Hematopoietic multipotent progenitor cell treated with erythropoietin and hydrocortisone succinate and interleukin-3 and kit ligand, for 17 days (in vitro differentiated cells): ENCODE measurements around the gene AMN1.
"Not testable (repeated sequence)": the region's sequence is repeated elsewhere in the genome, so short reads cannot be mapped to it uniquely, and the experiment has no call there.

ENCODE experiments used
- DNase-seq: peaks from one replicate; pipeline ENCODE4 v3.0.0-alpha.2; 2015; ENCODE audit warnings: low spot score

Gene AMN1

DNA sequence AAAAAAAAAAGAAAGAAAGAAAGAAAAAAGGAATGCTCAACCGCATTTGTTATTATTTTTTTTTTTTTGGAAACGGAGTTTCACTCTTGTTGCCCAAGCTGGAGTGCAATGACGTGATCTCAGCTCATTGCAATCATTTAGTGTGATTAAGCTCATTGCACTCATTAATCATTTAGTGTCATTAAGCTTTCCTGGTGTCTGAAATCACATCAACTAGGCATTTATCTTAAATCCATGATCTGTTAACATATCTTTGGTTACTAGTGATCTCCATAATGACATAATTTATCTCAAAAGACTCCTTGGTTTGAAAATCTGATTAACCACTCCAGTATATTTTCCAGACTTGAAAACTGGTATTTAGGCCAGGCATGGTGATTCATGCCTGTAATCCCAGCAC lies 43.0 kb downstream of the AMN1 start:
- no peak for DNase-seq

DNA sequence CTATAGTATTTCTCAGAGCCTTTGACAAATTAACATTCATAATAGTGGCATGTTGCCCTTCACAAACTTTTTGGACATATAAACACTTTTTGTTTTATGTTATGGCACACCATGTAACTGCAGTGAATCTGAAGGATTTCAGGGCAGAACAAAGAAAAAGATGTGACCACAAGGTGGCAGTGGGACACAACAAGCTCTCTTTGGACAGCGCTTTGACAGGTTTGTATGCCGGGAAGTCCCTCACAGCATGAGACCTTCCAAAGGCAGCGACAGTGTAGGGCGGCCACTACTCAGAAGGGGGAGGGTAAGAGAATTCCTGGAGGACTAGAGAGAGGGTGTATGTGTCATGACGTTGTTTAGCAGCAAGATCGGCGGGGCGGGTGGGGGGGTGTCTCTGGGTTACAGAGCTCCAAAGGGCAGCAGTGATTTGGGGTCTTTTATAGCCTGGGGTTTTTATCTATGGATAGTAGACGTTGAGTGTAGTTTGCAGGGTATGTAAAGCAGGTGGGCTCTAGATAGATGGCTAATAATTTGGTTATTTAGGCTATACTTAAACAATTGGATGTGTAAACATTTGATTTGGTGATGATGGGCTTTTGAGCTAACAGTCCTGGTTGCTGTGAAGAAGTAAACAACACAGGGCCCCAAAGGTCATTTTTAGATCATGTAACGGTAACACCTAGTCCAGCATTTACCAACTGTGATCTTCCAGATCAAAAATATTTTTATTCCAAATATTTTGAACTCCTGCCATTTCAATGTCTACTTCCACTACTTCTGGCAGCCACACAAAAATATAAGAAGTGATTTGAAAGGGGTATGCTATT lies 46.5 kb downstream of the AMN1 start:
- DNase-seq, result peak; percentile 74

DNA sequence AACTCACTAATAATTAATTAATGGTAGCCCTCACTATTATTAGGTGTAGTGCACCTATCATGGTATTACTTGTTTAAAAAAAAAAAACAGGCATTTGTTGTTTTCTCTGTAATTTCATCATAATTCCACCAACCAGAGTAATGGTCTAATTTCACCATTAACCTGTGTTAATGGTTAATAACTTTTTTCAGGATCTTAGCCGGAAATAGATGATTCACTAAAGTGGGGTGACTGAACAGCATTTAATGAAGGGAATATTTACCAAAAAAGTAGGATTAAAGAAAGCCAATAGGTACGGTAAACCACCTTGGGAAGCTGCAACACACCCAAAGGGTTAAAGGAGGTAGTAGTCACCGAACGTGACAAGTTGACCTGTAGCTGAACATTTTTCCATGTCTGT lies 56.3 kb downstream of the AMN1 start:
- DNase-seq, result no peak

DNA sequence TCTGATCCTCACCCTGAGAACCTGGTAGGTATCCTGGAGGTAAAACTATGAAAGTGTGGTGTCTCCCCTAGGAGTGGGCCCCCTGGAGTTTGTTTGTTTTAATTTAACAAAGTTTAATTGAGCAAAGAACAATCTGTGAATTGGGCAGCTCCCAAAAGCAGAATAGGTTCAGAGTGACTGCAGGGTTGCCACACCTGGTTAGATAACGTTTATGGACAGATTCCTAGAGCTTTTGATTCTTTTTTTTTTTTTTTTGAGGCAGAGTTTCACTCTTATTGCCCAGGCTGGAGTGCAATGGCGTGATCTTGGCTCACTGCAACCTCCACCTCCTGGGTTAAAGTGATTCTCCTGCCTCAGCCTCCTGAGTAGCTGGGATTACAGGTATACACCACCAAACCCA lies 59.2 kb downstream of the AMN1 start:
- not testable (repeated sequence) for DNase-seq

DNA sequence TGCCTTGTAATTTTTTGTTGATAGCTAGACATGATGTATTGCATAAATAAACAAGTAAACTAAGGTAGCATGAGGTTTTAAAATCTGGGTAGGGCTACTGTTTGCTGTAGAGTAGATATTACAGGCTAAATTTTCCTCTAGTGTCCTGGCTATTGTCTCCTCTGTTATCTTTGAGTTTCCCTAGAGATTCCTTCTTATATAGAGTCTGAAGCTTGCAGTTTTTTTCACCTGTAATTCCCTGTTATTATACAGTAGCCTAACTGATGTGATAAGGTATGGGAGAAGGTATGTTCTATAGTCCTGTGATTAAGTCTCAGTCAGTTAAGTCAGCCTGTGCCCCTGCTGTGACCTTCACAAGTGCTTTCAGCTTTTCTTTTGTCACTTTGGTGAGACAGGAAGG lies 59.8 kb downstream of the AMN1 start:
- no peak for DNase-seq

DNA sequence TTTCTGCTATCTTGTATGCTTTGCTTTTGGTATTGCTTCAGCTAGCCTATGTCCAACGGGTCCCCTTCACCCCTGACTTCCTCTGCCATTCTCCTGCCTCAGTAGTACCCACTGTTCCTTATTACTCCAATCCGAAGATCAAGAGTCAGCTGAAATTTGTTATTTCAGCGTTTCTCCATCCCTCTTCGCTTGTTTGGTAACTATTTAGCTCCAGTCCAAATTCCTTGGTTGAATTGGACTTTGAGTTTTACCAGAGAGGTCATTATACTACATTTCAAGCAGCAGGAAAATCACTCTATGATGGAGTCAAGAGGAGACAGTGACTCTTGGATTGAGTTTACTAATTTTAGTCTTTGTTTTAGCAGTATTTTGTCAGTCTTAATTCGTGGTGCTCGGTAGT lies 64.8 kb downstream of the AMN1 start:
- DNase-seq, result no peak

DNA sequence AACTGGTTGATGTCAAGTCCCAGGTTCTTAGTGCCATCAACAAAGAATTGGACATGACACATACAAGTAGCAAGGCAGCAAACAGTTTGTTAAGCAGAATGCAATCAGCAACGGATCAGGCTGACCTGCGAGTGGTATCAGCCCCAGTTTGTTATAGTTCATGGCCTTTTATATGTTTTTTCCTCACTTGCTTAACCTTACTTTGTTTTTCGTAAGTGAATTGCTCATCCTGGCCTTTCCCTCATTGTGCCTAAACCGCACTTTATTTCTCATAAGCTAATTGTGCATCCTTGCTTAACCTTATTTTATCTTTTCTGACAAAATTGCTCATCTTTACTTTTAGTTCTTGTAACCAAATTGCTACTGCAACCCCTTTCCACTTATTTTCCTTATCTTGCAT lies 65.2 kb downstream of the AMN1 start:
- no peak for DNase-seq

DNA sequence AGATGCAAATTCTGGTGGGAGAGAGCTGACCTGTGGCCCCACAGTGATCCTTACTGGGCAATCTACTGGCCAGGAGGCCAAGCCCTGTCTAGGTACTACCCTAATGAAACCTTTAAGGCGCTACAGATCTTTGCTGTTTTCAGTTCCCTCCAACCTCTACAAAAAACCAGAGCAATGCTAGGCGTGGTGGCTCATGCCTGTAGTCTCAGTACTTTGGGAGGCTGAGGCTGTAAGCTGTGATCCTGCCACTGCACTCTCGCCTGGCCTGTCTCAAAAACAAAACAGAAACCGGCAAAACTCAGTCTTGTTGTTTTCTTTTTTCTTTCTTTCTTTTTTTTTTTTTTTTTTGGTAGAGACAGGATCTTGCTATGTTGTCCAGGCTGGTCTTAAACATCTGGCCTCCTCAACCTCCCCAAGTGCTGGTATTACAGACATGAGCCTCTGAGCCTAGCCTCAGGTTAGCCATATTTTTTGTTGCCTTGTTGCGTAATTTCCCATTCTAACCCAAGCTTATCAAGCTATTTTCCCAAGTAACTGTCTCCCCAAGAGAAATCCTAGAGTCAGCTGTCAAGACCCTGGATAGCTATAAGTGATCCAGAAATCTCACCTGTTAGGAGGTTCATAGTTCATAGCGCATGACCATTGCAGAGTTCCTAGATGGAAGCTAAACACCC lies 66.5 kb downstream of the AMN1 start:
- no peak for DNase-seq

DNA sequence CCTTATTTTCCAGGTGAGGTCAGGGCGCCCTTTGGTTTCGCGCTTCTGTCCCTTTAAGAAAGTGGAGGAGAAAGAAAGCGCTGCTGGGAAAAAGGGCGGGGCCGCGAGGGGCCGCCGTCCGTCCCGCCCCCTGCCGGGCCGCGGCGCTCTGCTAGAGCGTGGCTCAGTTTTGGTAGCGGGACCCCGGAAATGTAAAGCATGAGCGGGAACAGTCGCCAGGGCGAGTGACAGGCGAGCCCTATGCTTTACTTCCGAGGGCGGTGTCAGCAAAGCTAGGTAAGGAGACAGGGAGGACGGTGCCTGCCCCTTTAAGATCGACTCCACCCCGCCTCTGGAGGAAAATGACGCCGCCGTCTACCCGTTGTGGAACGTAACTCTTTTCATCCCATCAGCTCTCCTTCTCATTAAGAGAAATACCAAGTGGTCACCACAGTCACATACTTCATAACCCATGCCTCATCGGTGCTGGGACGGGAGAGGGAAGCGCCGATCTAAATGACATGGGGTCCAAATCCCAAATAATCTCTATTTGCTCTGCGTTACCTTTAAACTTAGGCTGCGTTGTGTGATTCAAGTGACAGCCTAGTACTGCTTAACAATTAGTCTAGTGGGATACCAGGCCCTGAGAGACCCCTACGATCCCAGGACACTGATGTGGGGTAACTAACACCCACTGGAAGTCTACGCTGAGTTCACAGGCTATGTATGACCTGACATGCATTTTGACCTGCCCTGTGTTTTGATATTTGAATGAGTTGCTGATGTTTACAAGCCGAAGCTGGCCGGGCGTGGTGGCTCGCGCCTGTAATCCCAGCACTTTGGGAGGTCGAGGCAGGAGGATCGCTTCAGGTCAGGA lies 69.5 kb downstream of the AMN1 start, which contains the start of gene ETFBKMT:
Gene ETFBKMT (plus strand): TSS at position 602 of the 856 bp plus-strand sequence. CDS start 2,266 bp downstream, outside the sequence.
- DNase-seq, result peak; percentile 89

DNA sequence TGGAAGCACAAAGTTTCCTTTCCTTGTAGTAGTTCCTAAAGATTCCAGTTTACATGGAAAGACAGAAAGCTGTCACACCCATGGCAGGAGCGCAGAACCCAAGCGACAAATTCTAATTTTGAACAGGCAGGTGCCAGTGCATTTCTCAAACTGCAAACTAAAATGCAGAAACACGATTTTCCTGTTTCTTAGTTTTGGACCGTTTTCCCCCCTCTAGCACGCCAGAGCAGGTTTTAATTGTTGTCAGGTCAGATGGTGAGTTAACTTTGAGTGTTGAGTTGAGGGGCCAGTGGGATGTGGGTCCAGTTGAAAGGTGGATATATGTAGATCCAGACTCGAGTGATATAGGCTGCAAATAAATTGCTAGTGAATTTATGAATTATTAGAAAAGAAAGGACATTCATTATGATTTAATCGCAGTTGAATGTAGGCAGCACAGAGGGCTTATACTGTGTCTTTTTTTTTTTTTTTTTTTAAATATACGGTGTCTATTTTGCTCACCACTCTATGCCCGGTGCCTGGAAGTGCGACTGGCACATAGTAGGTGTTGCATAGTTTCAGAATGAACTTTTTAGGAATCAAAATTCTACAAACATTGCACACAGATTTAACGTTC lies 70.2 kb downstream of the AMN1 start:
- no peak for DNase-seq

DNA sequence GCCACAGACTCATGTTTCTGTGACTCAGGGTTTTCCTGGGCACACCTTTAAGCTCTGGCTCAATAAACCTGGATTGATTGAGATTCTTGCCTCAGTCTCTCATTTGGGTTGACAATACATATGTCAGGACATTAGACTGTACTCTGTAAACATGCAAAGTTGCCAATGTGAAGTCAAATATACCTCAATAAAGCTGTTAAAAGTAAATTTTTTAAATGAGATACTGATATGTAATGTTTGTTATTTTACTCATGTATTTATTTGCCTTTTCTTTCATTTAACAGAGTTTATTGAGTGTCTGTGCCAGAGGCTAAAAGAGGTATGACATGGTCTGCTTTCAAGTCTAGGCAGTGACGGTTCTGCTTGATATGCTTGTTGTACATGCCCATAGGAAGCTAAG lies 73.0 kb downstream of the AMN1 start:
- no peak for DNase-seq

DNA sequence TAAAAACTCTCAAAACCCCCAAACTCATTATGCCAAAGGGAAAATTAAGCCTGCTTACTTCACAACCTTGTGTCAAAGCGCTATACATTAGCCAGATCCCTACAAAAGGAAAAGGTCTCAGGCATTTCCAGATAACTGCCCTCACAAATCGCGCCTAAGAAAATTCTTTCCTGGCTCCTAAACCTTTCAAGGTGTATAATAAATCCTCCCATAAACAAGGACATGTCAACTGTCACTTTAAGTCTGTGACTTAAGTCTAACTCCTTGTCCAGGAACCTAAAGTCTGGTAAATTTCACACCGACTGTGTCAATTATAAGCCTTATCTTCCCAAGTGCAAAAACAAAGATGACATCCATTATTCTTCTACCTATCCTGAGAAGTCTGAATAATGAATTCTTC lies 73.6 kb downstream of the AMN1 start:
- no peak for DNase-seq

DNA sequence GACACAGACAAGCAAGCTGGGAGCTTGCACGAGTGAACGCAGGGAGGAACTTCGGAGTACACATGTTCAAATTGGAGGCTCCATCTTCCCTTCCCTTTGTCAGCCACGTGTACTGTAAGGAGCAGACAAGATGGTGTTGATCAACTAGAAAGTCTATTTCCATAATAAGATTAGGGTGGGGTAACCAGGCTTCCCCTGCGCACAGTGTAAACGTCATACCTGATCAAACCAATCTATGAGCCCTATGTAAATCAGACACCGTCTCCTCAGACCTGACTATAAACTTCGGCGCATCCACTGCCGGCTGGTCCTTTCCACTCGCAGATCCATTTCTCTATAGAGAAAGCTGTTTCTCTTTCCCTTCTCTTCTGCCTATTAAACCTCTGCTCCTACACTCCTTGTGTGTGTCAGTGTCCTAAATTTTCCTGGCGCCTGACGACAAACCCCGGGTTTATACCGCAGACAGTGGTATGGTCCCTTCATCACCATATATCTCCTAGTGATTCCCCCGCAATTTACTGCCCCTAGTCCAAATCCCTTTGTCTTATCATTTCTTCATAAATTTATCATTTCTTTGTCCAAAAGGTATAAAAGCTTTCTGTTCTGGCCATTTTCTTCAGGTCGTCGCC lies 76.8 kb downstream of the AMN1 start:
- DNase-seq, result no peak

DNA sequence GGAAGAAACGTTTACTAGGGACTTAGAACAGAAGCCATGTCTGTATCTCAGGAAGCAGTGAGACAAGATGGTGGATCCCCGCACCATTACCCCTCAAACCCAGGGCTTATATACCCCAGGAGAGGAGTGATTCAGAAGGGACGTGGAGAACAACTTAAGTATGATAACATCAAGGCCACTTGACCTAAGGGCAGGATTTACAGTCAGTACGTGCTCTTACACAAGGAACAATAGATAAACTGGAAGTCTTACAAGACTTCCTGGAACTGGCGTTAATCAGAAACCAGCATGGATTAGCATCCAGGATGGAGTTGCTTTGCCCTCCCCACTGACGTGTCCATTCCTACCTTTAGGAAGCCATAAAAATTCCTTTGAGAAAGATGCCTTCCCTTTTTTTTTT lies 77.9 kb downstream of the AMN1 start:
- DNase-seq, result no peak

DNA sequence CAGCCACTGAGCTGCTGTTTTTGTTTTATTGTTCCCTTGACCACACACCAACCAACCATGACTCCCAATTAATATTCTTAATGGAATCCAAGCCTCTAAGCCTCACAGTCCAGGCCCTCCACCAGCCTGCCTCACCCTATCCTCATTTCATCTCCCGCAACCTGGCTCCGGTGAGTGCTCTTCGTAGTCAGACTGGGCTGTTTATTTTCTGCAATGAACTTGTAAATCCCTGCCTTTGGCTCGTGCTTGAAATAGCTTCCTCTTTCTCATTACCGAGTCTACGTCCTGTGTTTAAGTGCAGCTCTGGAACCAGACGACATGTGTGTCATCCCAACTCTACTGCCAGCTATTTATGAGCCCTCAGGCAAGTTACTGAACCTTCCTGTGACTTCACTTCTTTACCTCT lies 81.7 kb downstream of the AMN1 start:
- DNase-seq, result no peak

DNA sequence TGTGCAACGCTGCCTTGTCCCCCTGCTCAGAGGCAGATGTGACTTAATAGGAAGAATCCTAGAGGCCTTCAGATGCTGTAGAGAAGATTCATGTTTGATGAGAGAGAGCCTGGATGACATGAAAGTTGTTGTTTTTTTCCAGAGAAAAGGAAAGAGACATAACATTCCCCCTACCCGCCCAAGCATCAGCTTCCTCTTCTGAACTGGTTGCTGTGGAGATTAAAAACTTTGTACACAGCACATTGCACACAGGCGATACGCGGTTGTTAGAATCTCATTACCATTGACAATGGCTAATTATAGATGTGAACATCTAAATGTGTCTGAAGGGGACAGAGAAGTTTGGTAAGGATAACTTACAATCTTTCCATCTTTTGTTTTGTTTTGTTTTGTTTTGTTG lies 82.9 kb downstream of the AMN1 start:
- no peak for DNase-seq

DNA sequence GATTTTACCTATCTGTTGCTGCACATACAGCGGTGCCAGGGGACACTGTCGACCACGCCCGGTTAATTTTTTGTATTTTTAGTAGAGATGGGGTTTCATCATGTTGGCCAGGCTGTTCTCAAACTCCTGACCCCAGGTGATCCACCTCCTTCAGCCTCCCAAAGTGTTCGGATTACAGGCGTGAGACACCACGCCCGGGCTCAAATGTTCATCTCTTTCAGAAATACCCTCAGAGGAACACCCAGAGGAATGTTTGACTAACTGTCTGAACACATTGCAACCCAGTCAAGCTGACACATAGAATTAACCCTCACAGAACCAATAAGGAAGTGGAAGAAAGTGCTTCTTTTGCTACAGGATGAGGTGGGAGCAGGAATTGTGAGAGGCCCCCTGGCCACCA lies 84.3 kb downstream of the AMN1 start:
- no peak for DNase-seq

DNA sequence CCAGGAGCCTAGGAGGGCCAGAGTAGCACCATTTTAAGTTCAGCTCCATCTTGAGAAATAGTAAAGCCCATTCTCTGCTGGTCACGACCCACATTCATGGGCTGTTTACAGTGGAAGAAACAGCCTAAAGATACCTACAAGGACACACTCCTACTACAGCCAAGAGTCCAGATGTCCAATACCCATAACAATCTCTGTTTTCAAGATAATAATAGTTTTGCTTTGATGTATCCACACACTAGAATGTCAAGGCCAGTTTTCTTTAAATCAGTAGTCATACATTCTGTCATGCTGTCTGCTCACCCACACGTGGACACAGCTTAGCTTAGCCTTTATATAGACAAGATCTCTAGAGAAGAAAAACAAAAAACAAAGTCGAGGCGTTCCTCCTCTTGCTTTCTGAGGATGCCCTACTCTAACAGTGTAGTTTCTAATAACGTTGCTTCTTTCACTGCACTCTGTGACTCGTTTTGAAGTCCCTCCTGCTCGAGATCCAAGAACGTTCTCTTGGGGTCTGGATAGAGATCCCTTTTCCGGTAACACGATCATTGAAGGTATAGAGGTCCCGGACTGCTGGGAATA lies 87.2 kb downstream of the AMN1 start:
- no peak for DNase-seq

DNA sequence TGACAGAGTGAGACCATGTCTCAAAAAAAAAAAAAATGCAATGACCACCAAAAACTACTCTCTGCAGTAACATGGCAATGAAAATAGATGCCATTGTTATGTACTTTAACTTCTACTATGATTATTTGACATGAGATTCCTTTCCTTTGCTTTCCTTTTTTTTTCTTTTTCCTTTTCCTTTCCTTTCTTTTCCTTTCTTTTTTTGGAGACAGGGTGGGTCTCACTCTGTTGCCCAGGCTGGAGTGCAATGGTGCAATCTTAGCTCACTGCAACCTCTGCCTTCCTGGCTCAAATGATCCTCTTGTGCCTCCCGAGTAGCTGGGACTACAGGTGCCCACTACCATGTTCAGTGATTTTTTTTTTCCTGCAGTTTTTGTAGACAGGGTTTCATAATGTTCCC lies 94.2 kb downstream of the AMN1 start:
- no peak for DNase-seq

DNA sequence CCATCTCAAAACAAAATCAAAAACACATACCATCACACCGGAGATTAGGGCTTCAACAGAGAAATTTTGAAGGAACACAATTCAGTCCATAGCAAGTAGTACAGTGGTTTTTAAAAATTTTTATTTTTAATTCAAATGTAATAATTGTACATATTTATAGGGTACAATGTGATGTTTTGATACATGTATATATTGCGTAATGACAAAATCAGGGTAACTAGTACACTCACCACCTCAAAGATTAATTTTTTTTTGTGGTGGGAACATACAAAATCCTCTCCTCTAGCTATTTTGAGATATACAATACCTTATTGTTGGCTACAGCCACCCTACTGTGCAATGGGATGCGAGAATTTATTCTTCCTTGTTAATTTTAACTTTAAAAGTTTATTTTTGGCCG lies 95.4 kb downstream of the AMN1 start:
- no peak for DNase-seq

DNA sequence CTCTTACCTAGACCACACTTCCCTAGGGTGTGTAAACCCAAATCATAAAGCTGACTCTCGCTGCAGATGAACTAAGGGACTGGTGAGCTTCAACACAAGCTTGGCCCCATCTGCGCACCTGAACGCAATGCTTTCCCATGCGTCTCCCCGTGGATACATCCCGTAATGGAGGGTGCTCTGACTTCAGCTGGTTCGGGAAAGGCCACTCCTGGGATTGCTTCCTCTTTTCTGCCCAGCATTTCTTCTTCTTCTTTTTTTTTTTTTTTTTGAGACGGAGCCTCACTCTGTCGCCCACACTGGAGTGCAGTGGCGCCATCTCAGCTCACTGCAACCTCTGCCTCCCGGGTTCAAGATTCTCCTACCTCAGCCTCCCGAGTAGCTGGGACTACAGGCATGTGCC lies 97.0 kb downstream of the AMN1 start:
- no peak for DNase-seq
